GM21390 (cell line): Measurements from ENCODE around the gene TRAPPC2L.
"Not testable (repeated sequence)": the region's sequence is repeated elsewhere in the genome, so short reads cannot be mapped to it uniquely, and the experiment has no call there.

Experiments
- ATAC-seq: cut with Tn5 transposase; IDR thresholded peaks from one replicate; pipeline ENCODE4 v1.9.1; 2021; ENCODE audit not compliant: unreplicated experiment

TRAPPC2L gene

DNA sequence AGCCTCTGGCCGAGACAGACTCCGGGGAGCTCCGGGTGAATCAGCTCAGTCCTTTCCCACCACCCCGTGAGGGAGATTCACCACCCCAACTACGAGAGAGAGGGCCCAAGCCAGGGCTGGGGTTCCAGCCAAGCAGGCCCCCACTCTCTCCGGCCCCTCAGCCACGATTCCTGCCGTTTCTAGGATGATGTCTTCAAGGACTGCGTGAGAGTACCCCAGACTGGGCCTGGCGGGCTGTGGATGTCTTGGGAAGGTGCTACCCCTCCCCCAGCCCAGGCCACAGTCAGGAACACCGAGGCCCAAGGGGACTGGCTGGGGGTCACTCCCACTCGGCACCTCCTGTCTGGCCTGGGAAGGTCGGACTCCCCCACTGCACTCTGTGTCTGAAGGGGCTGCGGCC, 31.1 kb downstream of the TRAPPC2L start:
- no peak for ATAC-seq

GRCh38 chr16:88888461-88889387, 31.8 kb downstream of the TRAPPC2L start:
- ATAC-seq: no peak

DNA sequence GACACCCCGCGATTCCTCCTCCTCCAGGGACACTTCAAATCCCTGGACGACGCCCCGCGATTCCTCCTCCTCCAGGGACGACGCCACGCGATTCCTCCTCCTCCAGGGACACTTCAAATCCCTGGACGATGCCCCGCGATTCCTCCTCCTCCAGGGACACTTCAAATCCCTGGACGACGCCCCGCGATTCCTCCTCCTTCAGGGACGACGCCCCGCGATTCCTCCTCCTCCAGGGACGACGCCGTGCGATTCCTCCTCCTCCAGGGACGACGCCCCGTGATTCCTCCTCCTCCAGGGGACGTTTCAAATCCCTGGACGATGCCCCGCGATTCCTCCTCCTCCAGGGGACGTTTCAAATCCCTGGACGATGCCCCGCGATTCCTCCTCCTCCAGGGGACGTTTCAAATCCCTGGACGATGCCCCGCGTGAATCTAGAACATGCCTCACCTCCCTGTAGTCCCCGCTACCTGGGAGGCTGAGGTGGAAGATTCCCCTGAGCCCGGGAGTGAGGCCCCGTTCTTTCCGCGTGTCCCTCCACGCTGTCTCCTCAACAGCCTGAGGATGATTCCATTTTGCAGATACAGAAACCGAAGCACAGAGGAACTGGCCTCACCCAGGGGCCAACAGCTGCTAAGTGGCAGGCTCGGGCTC, 32.9 kb downstream of the TRAPPC2L start:
- ATAC-seq: not testable (repeated sequence)

GRCh38 chr16:88891083-88891482, 34.2 kb downstream of the TRAPPC2L start:
- ATAC-seq: no peak

- ATAC-seq: no peak
Measured at GRCh38 chr16:88892065-88892464, 35.1 kb downstream of the TRAPPC2L start.

- no peak for ATAC-seq
Measured at GRCh38 chr16:88893127-88893968, 36.4 kb downstream of the TRAPPC2L start.

- ATAC-seq: not testable (repeated sequence)
Measured at GRCh38 chr16:88894266-88894665, 37.3 kb downstream of the TRAPPC2L start.

- no peak for ATAC-seq
Measured at GRCh38 chr16:88894681-88895300, 37.9 kb downstream of the TRAPPC2L start.

- ATAC-seq: no peak
Measured at GRCh38 chr16:88895335-88895734, 38.4 kb downstream of the TRAPPC2L start.

DNA sequence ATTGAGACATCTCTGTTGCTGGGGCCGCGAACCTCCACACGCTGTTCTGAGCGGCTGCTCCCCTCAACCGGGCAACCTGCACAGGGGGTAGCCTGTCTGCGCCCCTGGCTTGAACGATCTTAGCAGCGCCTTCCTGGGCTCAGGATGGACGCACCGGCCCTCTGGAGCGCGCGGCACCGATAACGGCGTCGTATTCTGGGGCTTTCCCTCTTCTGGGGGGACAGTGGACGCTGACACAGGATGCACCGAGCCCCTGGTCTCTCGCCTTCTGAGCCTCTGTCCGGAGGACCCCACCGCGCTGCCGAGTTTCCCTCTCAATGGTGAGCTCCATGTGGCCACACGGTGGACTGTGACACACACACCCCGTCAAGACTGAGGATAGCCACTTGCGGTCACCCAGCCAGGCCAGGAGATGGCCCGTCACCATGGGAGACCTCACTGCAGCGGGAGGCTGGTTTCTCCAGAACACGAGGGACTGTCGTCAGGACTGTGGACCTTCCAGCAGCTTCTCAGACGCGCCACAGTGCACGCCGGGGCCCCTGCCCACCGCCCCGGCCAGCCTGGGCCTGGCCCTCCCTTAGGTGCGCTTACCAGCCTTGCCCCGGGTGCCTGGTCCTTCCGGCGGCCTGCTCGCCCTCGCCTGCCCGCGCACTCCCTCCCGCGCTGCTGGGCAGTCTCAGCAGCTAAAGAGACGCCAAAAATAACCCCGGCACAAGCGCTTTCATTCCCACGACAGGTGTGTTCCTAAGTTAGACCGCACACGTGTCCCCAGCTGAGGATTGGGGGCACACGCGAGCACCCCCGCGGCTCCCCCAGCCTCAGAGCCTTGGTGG, 39.5 kb downstream of the TRAPPC2L start:
- no peak for ATAC-seq

- no peak for ATAC-seq
Measured at GRCh38 chr16:88897696-88898425, 40.9 kb downstream of the TRAPPC2L start.

GRCh38 chr16:88899901-88900661, 43.2 kb downstream of the TRAPPC2L start:
- ATAC-seq: no peak

DNA sequence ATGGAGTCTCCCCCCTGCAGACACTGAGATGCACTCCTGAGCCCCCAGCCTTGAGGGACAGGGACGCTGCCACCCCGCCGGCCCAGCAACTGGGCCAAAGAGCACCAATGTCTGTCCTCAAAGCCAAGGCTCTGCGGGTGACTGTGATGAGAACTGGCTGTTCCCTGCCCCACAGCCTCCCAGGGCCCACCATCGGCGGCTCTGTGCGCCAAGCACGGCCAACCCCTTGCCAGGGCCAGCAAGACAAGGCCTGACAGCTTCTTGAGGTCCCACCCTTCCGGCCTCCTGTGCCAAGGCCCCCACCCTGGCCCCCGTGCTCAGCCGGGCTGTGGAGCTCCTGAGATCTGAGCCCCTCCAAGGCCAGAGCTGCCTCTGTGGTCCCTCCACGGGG, 43.7 kb downstream of the TRAPPC2L start:
- ATAC-seq: no peak

DNA sequence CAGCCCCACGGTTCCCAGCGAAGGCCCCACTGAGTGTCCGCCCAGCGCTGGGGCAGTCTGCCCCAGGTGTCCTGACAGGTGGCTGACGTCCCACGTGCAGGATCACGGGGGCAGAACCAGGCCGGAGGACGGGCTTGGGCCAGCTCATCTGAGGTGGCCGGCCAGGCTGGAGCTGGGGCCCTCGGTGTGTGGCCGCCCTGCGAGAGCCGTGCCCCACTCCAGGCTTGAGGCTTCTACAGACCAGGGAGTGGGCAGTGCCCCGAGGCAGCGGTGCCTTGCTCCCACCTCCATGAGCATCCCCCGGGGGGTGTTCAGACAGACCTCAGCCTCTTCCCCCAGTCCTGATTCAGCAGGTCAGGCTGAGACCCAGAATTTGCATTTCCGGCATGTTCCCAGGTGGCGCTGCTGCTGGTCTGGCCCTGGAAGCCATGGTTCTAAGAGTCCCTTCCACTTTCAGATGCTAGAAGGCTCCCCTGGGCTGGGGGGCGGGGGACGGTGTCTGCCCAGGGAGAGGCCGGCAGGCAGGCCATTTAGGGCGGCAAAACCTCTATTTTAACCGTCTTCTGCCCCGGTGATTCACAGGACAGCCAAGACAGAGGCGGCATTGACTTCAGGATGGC, 44.9 kb downstream of the TRAPPC2L start:
- no peak for ATAC-seq

DNA sequence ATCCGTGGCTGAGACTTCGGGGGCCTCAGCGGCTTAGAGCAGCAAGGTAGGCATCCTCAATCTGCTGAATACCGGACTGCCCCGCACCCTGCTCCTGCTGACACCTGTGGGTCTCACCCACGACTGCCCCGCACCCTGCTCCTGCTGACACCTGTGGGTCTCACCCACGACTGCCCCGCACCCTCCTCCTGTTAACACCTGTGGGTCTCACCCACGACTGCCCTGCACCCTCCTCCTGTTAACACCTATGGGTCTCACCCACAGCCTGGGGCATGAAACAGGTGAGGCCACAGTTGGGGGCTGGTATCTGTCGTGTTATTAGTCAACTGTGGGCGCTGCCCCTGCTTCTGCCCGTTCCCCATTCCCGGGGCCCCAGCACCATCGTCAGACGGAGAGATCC, 45.8 kb downstream of the TRAPPC2L start:
- no peak for ATAC-seq

- no peak for ATAC-seq
Measured at GRCh38 chr16:88903267-88903666, 46.3 kb downstream of the TRAPPC2L start.

GRCh38 chr16:88904676-88905365, 47.9 kb downstream of the TRAPPC2L start:
- no peak for ATAC-seq

GRCh38 chr16:88905563-88905962, 48.6 kb downstream of the TRAPPC2L start:
- ATAC-seq: no peak
